H54 (cell line): ENCODE data around the gene MT4.
A peak's percentile ranks its signal among the peaks of the same experiment; 100 is the strongest.

Source experiments
- DNase-seq: peaks from one replicate; pipeline ENCODE4 v3.0.0; 2011; ENCODE audit warnings: low spot score, mixed read lengths; ENCODE audit not compliant: insufficient read length
- FAIRE-seq: peaks from 3 replicates; lab custom pipeline; 2011; peaks lifted over from hg19 to GRCh38; lab: Jason Lieb, UNC
- POLR2A ChIP-seq: IDR thresholded peaks from 2 replicates; pipeline ENCODE4 v1.6.1; 2011; ENCODE audit warnings: low read depth, mild to moderate bottlenecking, low read length

Gene MT4

DNA sequence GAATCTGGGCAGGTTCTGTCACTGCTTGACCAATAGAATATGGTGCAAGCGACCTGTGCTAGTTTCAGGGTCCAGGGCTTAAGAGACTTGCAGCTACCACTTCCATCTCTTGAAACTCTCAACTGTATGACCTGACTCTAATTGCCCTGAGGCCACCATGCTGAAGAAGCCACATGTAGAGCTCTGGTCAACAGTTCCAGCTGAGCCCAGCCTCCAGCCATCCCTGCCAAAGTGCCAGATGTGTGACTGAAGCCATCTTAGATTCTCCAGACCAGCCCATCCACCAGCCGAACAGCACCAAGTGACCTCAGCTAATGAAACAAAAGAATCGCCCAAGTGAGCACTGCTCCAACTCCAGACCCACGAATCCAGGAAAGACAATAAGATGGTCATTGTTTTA is 40.1 kb downstream of the MT4 start:
- FAIRE-seq = no peak
- no peak for DNase-seq
- no peak for TF ChIP-seq POLR2A

DNA sequence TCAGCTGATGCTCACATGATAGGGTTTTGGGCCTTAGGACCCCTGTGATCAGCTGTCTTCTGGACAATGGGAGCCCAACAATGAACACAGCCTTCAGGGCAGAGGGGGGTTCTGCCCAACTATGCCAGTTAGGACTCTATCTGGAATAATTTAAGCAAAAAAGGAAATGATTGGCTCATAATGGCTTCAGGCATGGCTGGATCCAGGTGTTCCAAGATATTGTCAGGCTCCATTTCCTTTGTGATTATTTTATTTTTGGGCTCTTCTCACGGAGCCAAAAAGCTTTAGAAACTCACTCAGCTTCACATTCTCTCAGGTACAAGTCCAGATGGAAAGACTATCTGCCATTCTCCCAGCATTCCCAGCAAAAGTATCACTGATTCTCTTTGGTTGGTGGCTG is 40.6 kb downstream of the MT4 start:
- DNase-seq (no peak), FAIRE-seq (no peak)
- TF ChIP-seq POLR2A = no peak

- FAIRE-seq (no peak), DNase-seq (peak; percentile 73)
- no peak for TF ChIP-seq POLR2A
Observed at GRCh38 chr16:56606071-56606475, 41.2 kb downstream of the MT4 start.

DNA sequence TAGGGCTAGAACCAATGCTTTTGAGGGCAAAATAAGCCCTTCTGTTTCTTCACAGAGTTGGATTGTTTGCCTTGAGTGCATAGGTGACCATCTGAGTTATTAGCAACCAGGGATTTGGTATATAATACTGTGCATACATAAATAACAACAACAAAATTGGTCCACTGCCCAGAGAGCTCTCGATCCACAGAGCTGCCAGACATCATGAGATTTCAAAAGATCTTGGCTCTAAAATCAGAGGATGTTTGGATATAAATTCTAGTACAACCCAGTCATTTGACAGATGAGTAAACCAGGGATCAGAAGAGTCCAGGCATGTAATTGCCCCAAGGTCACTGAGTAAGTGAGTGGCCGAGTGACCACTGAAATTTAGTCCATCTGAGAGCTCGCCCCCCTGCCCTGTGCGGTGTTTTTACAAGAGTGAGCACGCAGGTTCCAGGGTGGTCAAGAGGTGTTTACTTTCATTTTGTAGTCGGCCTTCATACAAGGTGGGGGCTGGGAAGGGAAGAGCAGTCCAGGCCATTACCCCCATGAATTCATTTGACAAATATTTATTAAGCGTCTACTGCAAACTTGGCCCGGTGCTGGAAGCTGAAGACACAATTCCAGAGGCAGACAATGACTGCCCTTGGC is 41.7 kb downstream of the MT4 start:
- no peak for DNase-seq
- no peak for FAIRE-seq
- no peak for TF ChIP-seq POLR2A

DNA sequence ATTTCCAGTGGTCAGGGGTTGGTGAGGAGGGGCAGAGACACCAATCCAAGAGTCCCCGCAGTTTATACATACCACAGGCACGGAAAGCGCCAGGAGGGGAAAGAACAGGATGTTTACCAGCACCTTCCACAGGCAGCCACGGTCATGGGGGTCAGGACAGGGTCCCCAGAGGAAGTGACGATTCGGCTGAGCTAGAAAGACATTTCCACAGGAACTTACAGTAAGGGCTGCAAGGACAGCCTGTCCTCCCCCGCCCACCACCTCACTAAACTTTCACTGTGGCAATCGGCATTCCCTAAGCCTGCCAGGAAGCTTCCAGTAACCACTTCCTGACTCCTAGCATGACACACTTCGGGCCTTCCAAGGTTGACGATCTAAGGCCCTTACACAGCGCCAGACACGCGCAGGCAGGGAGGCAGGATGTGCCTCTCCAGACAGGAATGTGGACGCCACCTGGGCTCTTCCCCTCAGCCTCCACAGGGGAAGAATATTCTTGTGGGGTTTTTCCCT is 42.3 kb downstream of the MT4 start:
- DNase-seq (peak; percentile 80), FAIRE-seq (peak; percentile 6)
- TF ChIP-seq POLR2A = peak; percentile 41; the same call in 1 of the 2 replicates

GRCh38 chr16:56607675-56608042 is 42.8 kb downstream of the MT4 start:
- DNase-seq (no peak), FAIRE-seq (no peak)
- no peak for TF ChIP-seq POLR2A

DNA sequence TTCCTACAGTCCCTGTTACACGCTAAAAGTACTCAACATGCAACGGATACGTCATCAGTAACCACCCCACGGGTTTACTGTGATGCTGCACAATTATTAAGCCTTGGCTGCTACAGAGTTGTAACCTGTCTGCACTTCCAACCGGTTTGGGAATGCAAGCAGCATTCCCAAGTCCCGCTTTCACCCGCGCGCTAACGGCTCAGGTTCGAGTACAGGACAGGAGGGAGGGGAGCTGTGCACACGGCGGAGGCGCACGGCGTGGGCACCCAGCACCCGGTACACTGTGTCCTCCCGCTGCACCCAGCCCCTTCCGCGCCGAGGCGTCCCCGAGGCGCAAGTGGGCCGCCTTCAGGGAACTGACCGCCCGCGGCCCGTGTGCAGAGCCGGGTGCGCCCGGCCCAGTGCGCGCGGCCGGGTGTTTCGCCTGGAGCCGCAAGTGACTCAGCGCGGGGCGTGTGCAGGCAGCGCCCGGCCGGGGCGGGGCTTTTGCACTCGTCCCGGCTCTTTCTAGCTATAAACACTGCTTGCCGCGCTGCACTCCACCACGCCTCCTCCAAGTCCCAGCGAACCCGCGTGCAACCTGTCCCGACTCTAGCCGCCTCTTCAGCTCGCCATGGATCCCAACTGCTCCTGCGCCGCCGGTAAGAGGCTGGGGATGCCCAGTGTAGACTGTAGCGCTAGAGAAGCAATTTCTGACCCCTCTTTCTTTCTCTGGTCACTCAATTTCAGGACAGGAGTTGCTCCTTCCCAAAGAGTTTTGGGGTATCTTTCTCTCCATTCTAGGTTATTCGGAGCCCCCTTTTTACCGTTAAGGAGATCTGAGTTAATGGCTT is 43.4 kb downstream of the MT4 start, which contains the start of gene MT2A:
Gene MT2A (plus strand): TSS at position 542 of the 833 bp plus-strand sequence. CDS start 72 bp downstream, at position 614.
- FAIRE-seq (no peak), DNase-seq (peak; percentile 68)
- TF ChIP-seq POLR2A = peak; percentile 94

- DNase-seq (no peak), FAIRE-seq (no peak)
- no peak for TF ChIP-seq POLR2A
Observed at GRCh38 chr16:56608876-56609462, 44.1 kb downstream of the MT4 start.

DNA sequence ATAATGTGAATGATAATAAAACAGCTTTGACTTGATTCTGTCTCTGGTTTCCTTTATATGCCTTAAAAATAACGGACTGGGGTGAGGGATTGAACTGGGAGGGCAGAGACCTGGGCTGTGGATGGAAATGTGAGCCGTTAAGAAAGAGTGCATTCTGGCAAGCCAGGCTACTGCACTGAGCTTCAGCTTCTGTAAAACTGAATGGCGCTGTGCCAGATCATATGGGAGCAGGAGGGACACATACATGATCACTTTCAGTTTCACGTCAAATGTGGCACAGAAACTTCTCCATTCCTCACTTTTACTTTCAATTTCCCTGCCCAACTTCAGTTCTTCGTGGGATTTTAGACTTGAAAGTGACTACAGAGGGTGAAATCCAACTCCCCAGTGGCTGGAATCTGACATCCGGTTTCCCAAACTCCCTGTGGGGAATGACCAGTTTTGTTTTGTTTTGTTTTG is 44.6 kb downstream of the MT4 start:
- no peak for FAIRE-seq

DNA sequence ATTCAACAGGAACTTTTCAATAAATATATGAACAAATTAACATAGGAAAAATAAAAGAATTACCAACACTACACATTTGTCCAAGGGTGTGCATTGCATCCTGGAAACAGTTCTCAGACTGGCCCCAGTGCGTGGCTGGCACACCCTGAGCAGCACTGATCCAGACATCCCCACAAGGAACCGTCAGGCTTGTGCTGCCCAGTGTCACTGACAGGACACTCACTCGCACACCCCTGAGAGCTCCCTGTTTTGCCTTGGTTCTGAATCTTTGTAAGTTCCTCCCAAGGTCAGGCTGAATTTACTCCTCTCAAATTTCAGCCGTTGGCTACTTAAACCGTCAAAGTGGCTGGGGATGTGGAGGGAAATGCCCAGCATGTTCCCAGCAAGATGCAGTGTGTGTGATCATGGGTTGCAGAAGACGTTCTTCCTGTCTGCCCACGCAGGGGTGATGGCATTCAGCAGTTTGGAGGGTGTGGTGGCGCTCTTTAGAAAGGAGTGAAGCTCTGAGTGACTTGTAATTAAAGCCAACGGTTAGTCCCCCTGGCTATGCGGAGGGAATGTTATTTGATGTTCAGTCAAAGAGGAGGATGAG is 45.2 kb downstream of the MT4 start:
- FAIRE-seq (no peak), DNase-seq (no peak)

More for the DNA sequence above, 44.6 kb downstream of the MT4 start:
- peak; percentile 40; the same call in 1 of the 2 replicates for TF ChIP-seq POLR2A
- no peak for DNase-seq

GRCh38 chr16:56610609-56611111 is 45.8 kb downstream of the MT4 start:
- no peak for TF ChIP-seq POLR2A
- FAIRE-seq (no peak), DNase-seq (no peak)

More for the DNA sequence above, 45.2 kb downstream of the MT4 start:
- peak; percentile 74 for TF ChIP-seq POLR2A

GRCh38 chr16:56611281-56611833 is 46.5 kb downstream of the MT4 start:
- no peak for TF ChIP-seq POLR2A
- FAIRE-seq (no peak), DNase-seq (no peak)

DNA sequence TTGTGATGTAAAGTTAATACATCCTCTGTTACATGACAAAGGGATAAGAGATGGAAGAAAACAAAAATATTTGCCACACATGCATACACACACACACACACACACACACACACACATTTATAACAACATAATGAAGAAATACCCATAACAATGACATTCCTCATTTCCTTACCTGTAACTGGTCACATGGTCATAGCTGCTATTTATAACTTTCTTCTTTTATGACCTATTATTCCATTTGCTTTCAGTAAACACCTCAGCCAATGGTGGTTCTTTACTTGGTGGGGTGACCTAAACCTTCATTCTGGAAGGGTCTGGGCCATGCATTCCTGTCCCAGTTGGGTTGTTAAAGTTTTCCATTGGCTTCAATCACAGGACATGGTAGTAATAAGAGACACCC is 48.8 kb downstream of the MT4 start:
- no peak for TF ChIP-seq POLR2A
- FAIRE-seq (no peak), DNase-seq (no peak)

DNA sequence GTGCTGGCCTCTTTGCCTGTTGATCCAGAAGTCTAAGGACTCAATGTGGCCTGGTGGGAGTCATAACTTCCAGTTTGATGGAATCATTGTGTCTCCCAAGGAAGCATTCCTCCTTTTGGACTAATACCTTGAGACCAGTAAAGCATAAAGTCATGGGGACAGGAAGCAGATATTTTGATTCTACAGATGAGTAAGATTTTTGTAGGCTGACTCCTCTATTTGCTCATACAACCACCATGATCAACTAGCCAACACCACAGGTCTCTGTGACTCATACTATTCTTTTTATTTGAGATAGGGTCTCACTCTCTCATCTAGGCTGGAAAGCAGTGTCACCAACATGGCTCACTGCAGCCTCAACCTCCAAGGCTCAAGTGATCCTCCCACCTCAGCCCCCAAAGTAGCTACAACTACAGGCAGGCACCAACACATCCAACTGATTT is 49.7 kb downstream of the MT4 start:
- DNase-seq (peak; percentile 54), FAIRE-seq (no peak)
- TF ChIP-seq POLR2A = no peak
